ENCODE measurements around the gene CDK1.

CDK1 gene

GRCh38 chr10:60737242-60737641 lies 41.0 kb upstream of the CDK1 start:
- no peaks in the 10 kb centered on the region for H3K4me1 ChIP-seq (ENCODE audit: low read length)
- no peak for TF ChIP-seq CTCF (IDR thresholded peaks at IDR 0.05; ENCODE audit: low read length)
- no peak for TF ChIP-seq EZH2 (optimal IDR thresholded peaks at IDR 0.05; ENCODE audit: low read depth, low read length)
- no peak for TF ChIP-seq EZH2phosphoT487 (IDR thresholded peaks at IDR 0.05; ENCODE audit: low read length)
- no peak overlapping the region for H3K4me3 ChIP-seq (ENCODE audit: low read length)
- no peak overlapping the region for H3K9ac ChIP-seq (ENCODE audit: low read length)
- H3K27me3 ChIP-seq (replicated peaks; ENCODE audit: insufficient read depth, low read length): peaks cover 28% of the 10 kb centered on the region; the same call in 1 of the 2 replicates
- no peaks in the 10 kb centered on the region for H3K36me3 ChIP-seq (replicated peaks; ENCODE audit: insufficient read depth, low read length)
- no peaks in the 10 kb centered on the region for H3K79me2 ChIP-seq (ENCODE audit: low read length)
- no peak overlapping the region for H2AFZ ChIP-seq (ENCODE audit: low read length)
- no peaks in the 10 kb centered on the region for H3K9me2 ChIP-seq (replicated peaks; ENCODE audit: insufficient read depth, low read length)
- H3F3A ChIP-seq (ENCODE audit: insufficient read depth, low read length): no peaks in the 10 kb centered on the region
- no peaks in the 10 kb centered on the region for H4K20me1 ChIP-seq (ENCODE audit: insufficient read depth, low read length)
- H3K9me3 ChIP-seq (replicated peaks; ENCODE audit: insufficient read depth, low read length): no peaks in the 10 kb centered on the region
- H3K4me2 ChIP-seq (ENCODE audit: low read depth, low read length): no peak overlapping the region
- DNase-seq: no peak
- H3K27ac ChIP-seq (ENCODE audit: low read length): no peak overlapping the region

- H3K27me3 ChIP-seq (replicated peaks; ENCODE audit: insufficient read depth, low read length): peaks cover 21% of the 10 kb centered on the region; the same call in 1 of the 2 replicates
- H2AFZ ChIP-seq (ENCODE audit: low read length): no peak overlapping the region
- H3K4me1 ChIP-seq (ENCODE audit: low read length): no peaks in the 10 kb centered on the region
- no peak for DNase-seq
- TF ChIP-seq CTCF (IDR thresholded peaks at IDR 0.05; ENCODE audit: low read length): no peak
- TF ChIP-seq EZH2 (optimal IDR thresholded peaks at IDR 0.05; ENCODE audit: low read depth, low read length): no peak
- TF ChIP-seq EZH2phosphoT487 (IDR thresholded peaks at IDR 0.05; ENCODE audit: low read length): no peak
- H3K36me3 ChIP-seq (replicated peaks; ENCODE audit: insufficient read depth, low read length): no peaks in the 10 kb centered on the region
- no peak overlapping the region for H3K27ac ChIP-seq (ENCODE audit: low read length)
- no peak overlapping the region for H3K4me2 ChIP-seq (ENCODE audit: low read depth, low read length)
- no peaks in the 10 kb centered on the region for H3K79me2 ChIP-seq (ENCODE audit: low read length)
- H3F3A ChIP-seq (ENCODE audit: insufficient read depth, low read length): no peaks in the 10 kb centered on the region
- H3K9ac ChIP-seq (ENCODE audit: low read length): no peak overlapping the region
- no peaks in the 10 kb centered on the region for H4K20me1 ChIP-seq (ENCODE audit: insufficient read depth, low read length)
- H3K9me3 ChIP-seq (replicated peaks; ENCODE audit: insufficient read depth, low read length): no peaks in the 10 kb centered on the region
- H3K4me3 ChIP-seq (ENCODE audit: low read length): no peak overlapping the region
- no peaks in the 10 kb centered on the region for H3K9me2 ChIP-seq (replicated peaks; ENCODE audit: insufficient read depth, low read length)
Measured at GRCh38 chr10:60739558-60739957, 38.7 kb upstream of the CDK1 start.

GRCh38 chr10:60742512-60742911 lies 35.8 kb upstream of the CDK1 start:
- Histone ChIP-seq H3K9me3 (replicated peaks; ENCODE audit: insufficient read depth, low read length) (no peaks in the 10 kb centered on the region), H3K27ac (ENCODE audit: low read length) (no peak overlapping the region), H3K27me3 (replicated peaks; ENCODE audit: insufficient read depth, low read length) (no peaks in the 10 kb centered on the region), H3K4me2 (ENCODE audit: low read depth, low read length) (no peak overlapping the region), H3K9ac (ENCODE audit: low read length) (no peak overlapping the region), H3K79me2 (ENCODE audit: low read length) (no peaks in the 10 kb centered on the region), H3K4me3 (ENCODE audit: low read length) (no peak overlapping the region), H3F3A (ENCODE audit: insufficient read depth, low read length) (no peaks in the 10 kb centered on the region), H4K20me1 (ENCODE audit: insufficient read depth, low read length) (no peaks in the 10 kb centered on the region), H3K4me1 (ENCODE audit: low read length) (no peaks in the 10 kb centered on the region), H3K9me2 (replicated peaks; ENCODE audit: insufficient read depth, low read length) (no peaks in the 10 kb centered on the region), H2AFZ (ENCODE audit: low read length) (no peak overlapping the region), H3K36me3 (replicated peaks; ENCODE audit: insufficient read depth, low read length) (no peaks in the 10 kb centered on the region)
- TF ChIP-seq EZH2 (optimal IDR thresholded peaks at IDR 0.05; ENCODE audit: low read depth, low read length) (no peak), EZH2phosphoT487 (IDR thresholded peaks at IDR 0.05; ENCODE audit: low read length) (no peak), CTCF (IDR thresholded peaks at IDR 0.05; ENCODE audit: low read length) (no peak)
- no peak for DNase-seq
